IPS DF 6.9 (cell line): Measurements from ENCODE around the gene MSANTD2.
A peak's percentile ranks its signal among the peaks of the same experiment; 100 is the strongest.

Experiments
- DNase-seq: peaks from one replicate; pipeline ENCODE4 v3.0.0-alpha.2; 2013; ENCODE audit warnings: low read depth, low spot score
- H3K27ac ChIP-seq: one replicate; pipeline ENCODE4 v1.5.1; 2013; ENCODE audit warnings: low read length, control low read depth
- H3K27me3 ChIP-seq: 2 replicates; pipeline ENCODE4 v1.6.1; 2013; ENCODE audit warnings: mild to moderate bottlenecking, low read length; ENCODE audit not compliant: control insufficient read depth, insufficient read depth
- H3K36me3 ChIP-seq: 2 replicates; pipeline ENCODE4 v1.6.1; 2013; ENCODE audit warnings: low read length; ENCODE audit not compliant: control insufficient read depth, insufficient read depth
- H3K4me1 ChIP-seq: 2 replicates; pipeline ENCODE4 v1.6.1; 2013; ENCODE audit warnings: low read length; ENCODE audit not compliant: control insufficient read depth, insufficient read depth
- H3K4me3 ChIP-seq: 2 replicates; pipeline ENCODE4 v1.5.1; 2013; ENCODE audit warnings: mild to moderate bottlenecking, low read length
- H3K9me3 ChIP-seq: 2 replicates; pipeline ENCODE4 v1.6.1; 2013; ENCODE audit warnings: low read length, inconsistent platforms; ENCODE audit not compliant: control insufficient read depth, insufficient read depth
- WGBS: extraction: QIAGEN DNeasy Blood & Tissue Kit; methylation state at CpG from one replicate; pipeline ENCODE4 v1.1.7; 2013; ENCODE audit warnings: mixed read lengths, missing lambda C conversion rate; ENCODE audit not compliant: insufficient read length, insufficient coverage; 5-methylcytosine and 5-hydroxymethylcytosine counted together

The MSANTD2 gene

GRCh38 chr11:124800226-124800929, at the start of gene MSANTD2:
TSS of gene MSANTD2 (minus strand) at chr11:124800406. CDS start at chr11:124800380, 26 bp downstream.
- H3K4me3 ChIP-seq: peak within 1 kb of the TSS; percentile 74
- H3K9me3 ChIP-seq: no peaks in the 10 kb centered on the region
- no CpG with 5 or more reads among the region's 62 CpGs for WGBS
- no peaks in the 10 kb centered on the region for H3K36me3 ChIP-seq
- DNase-seq: no peak
- no peaks in the 10 kb centered on the region for H3K27me3 ChIP-seq
- H3K27ac ChIP-seq: no peak within 1 kb of the TSS
- no peaks in the 10 kb centered on the region; the same call in 1 of the 2 replicates for H3K4me1 ChIP-seq

- Histone ChIP-seq H3K36me3 (no peaks in the 10 kb centered on the region), H3K27me3 (peaks cover 94% of the 10 kb centered on the region), H3K4me1 (no peaks in the 10 kb centered on the region), H3K27ac (no peak overlapping the region), H3K4me3 (no peak overlapping the region), H3K9me3 (no peaks in the 10 kb centered on the region)
- WGBS: no CpG with 5 or more reads among the region's 11 CpGs
- no peak for DNase-seq
Observed at GRCh38 chr11:124846070-124846673, 46.0 kb upstream of the MSANTD2 start.

GRCh38 chr11:124844664-124845079, 44.5 kb upstream of the MSANTD2 start:
- no peak for DNase-seq
- no peak overlapping the region for H3K27ac ChIP-seq
- peaks cover 93% of the 10 kb centered on the region for H3K27me3 ChIP-seq
- no CpG with 5 or more reads among the region's 8 CpGs for WGBS
- peaks cover 3% of the 10 kb centered on the region; the same call in 1 of the 2 replicates for H3K4me1 ChIP-seq
- no peaks in the 10 kb centered on the region for H3K36me3 ChIP-seq
- no peak overlapping the region for H3K4me3 ChIP-seq
- H3K9me3 ChIP-seq: no peaks in the 10 kb centered on the region

GRCh38 chr11:124843616-124843910, 43.4 kb upstream of the MSANTD2 start:
- no peaks in the 10 kb centered on the region for H3K9me3 ChIP-seq
- H3K27ac ChIP-seq: no peak overlapping the region
- WGBS: no CpG with 5 or more reads among the region's 8 CpGs
- no peak for DNase-seq
- H3K27me3 ChIP-seq: peaks cover 93% of the 10 kb centered on the region
- no peak overlapping the region for H3K4me3 ChIP-seq
- H3K4me1 ChIP-seq: peaks cover 3% of the 10 kb centered on the region; the same call in 1 of the 2 replicates
- no peaks in the 10 kb centered on the region for H3K36me3 ChIP-seq

GRCh38 chr11:124842305-124842704, 42.1 kb upstream of the MSANTD2 start:
- H3K36me3 ChIP-seq: no peaks in the 10 kb centered on the region
- no peaks in the 10 kb centered on the region for H3K9me3 ChIP-seq
- no peak overlapping the region for H3K27ac ChIP-seq
- no peak overlapping the region for H3K4me3 ChIP-seq
- DNase-seq: no peak
- H3K4me1 ChIP-seq: peaks cover 3% of the 10 kb centered on the region; the same call in 1 of the 2 replicates
- peaks cover 95% of the 10 kb centered on the region for H3K27me3 ChIP-seq
- WGBS: no CpG with 5 or more reads among the region's 4 CpGs

- no CpG with 5 or more reads among the region's 2 CpGs for WGBS
- peaks cover 3% of the 10 kb centered on the region; the same call in 1 of the 2 replicates for H3K4me1 ChIP-seq
- H3K36me3 ChIP-seq: no peaks in the 10 kb centered on the region
- H3K4me3 ChIP-seq: no peak overlapping the region
- no peak overlapping the region for H3K27ac ChIP-seq
- no peak for DNase-seq
- H3K27me3 ChIP-seq: peaks cover 90% of the 10 kb centered on the region
- H3K9me3 ChIP-seq: no peaks in the 10 kb centered on the region
Observed at GRCh38 chr11:124841840-124842239, 41.6 kb upstream of the MSANTD2 start.

GRCh38 chr11:124841201-124841600, 41.0 kb upstream of the MSANTD2 start:
- WGBS: no CpG with 5 or more reads among the region's 3 CpGs
- no peak for DNase-seq
- Histone ChIP-seq H3K27me3 (peaks cover 84% of the 10 kb centered on the region), H3K4me1 (peaks cover 3% of the 10 kb centered on the region; the same call in 1 of the 2 replicates), H3K27ac (no peak overlapping the region), H3K4me3 (no peak overlapping the region), H3K9me3 (no peaks in the 10 kb centered on the region), H3K36me3 (no peaks in the 10 kb centered on the region)

- Histone ChIP-seq H3K9me3 (no peaks in the 10 kb centered on the region), H3K36me3 (no peaks in the 10 kb centered on the region), H3K27ac (no peak overlapping the region), H3K4me3 (no peak overlapping the region), H3K27me3 (peaks cover 78% of the 10 kb centered on the region), H3K4me1 (peaks cover 3% of the 10 kb centered on the region; the same call in 1 of the 2 replicates)
- no peak for DNase-seq
- no CpG with 5 or more reads among the region's 1 CpG for WGBS
Observed at GRCh38 chr11:124840666-124841065, 40.5 kb upstream of the MSANTD2 start.

GRCh38 chr11:124839972-124840621, 39.9 kb upstream of the MSANTD2 start:
- H3K4me1 ChIP-seq: peaks cover 3% of the 10 kb centered on the region; the same call in 1 of the 2 replicates
- H3K4me3 ChIP-seq: no peak overlapping the region
- H3K36me3 ChIP-seq: no peaks in the 10 kb centered on the region
- no peak overlapping the region for H3K27ac ChIP-seq
- no peak for DNase-seq
- WGBS: no CpG with 5 or more reads among the region's 20 CpGs
- H3K27me3 ChIP-seq: peaks cover 73% of the 10 kb centered on the region
- no peaks in the 10 kb centered on the region for H3K9me3 ChIP-seq

- H3K9me3 ChIP-seq: no peaks in the 10 kb centered on the region
- peak overlapping the region; percentile 18; the same call in 1 of the 2 replicates for H3K4me3 ChIP-seq
- no peak for DNase-seq
- H3K27ac ChIP-seq: no peak overlapping the region
- peaks cover 3% of the 10 kb centered on the region; the same call in 1 of the 2 replicates for H3K4me1 ChIP-seq
- H3K27me3 ChIP-seq: peaks cover 65% of the 10 kb centered on the region
- no CpG with 5 or more reads among the region's 87 CpGs for WGBS
- no peaks in the 10 kb centered on the region for H3K36me3 ChIP-seq
Observed at GRCh38 chr11:124839128-124839971, 39.1 kb upstream of the MSANTD2 start.
